Dermis lymphatic vessel endothelial cell (primary cell): ENCODE measurements around the gene KCNH1. TPM values are rescaled to one million over a fixed set of nuclear protein-coding genes. Genes with fewer than 3 reads are reported as not detected.

Experiments used
- total RNA-seq: library from RNA; depleted of rRNA; stranded (reverse); fragments of >200 nt; gene quantifications from 2 replicates; pipeline ENCODE4 v1.2.1, GENCODE V29; 2014

Gene KCNH1
- total RNA-seq = not detected in 2 replicates

DNA sequence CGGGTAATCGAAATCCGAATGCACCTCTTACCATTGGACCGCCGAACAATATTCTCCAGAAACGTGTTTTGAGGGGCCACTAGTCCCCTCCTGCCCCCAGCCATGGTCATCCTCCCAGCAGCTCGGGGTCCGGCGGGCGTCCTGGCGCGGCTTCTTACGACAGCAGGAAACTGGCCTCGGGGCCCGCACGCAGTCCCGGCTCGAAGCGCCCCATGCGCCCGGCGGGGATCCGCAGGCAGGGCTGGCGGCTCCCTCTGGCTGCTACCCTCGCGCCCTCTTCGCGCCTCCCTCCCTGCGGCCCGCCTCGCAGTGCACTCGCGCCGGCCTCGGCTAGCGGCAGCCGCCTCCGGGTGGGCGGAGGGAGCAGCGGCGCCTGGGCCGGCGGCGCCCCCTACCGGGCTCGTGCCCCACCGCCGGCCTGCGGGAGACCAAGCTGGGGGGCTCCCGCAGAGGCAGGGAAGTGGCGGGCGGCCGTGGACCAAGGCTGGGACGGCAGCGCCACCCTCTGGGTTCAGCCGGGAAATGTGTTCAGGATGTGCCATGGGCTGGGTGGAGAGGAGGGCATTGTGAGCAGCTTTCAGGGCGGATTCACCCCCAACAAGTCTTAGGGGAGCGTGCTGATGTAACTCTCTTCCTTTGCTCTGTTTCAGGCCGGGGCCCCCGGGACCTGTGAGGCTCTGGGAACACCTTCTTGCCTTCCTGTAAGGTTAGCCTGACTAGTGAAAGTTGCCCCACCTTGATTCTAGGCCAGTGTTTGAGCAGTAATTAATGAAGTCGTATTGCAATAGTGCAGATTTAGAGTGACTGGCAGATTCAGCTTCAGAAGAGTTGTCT lies at the start of gene KCNH1:
Gene KCNH1, minus strand, starts transcription at position 313 of the 834 bp plus-strand sequence. Its CDS starts 203 bp downstream, at position 110.

Other genes starting within 250 kb of the KCNH1 start
- 11.6 and 13.0 TPM in 2 replicates for gene RCOR3, start 125.2 kb upstream of the KCNH1 start, total RNA-seq
- 7.2 and 13.5 TPM in 2 replicates for gene TRAF5, start 192.7 kb upstream of the KCNH1 start, total RNA-seq